Smooth muscle cell (in vitro differentiated cells): ENCODE measurements around the gene CFAP251. TPM values are rescaled to one million over a fixed set of nuclear protein-coding genes. Genes with fewer than 3 reads are reported as not detected.
A peak's percentile ranks its signal among the peaks of the same experiment; 100 is the strongest.

Experiments
- DNase-seq: peaks from one replicate; lab custom pipeline; 2025; ENCODE audit not compliant: unreplicated experiment; lab: John Stamatoyannopoulos, UW
- H2AFZ ChIP-seq: fragments of 200-600 bp; sonication (generic); 2 replicates; pipeline ENCODE4 v1.6.0; 2016; ENCODE audit warnings: antibody characterized with exemption, low read depth, mild to moderate bottlenecking
- H3F3A ChIP-seq: fragments of 200-600 bp; sonication (generic); 2 replicates; pipeline ENCODE4 v1.6.0; 2017; ENCODE audit warnings: antibody characterized with exemption, low read depth
- H3K27ac ChIP-seq: fragments of 200-600 bp; sonication (generic); 2 replicates; pipeline ENCODE4 v1.5.1; 2016; ENCODE audit warnings: low read depth, mild to moderate bottlenecking
- H3K27me3 ChIP-seq: fragments of 200-600 bp; sonication (generic); 2 replicates; pipeline ENCODE4 v1.6.1; 2016; ENCODE audit warnings: low read depth, mild to moderate bottlenecking
- H3K36me3 ChIP-seq: fragments of 200-600 bp; sonication (generic); 2 replicates; pipeline ENCODE4 v1.5.1; 2016; ENCODE audit warnings: low read depth
- H3K4me1 ChIP-seq: fragments of 200-600 bp; sonication (generic); 2 replicates; pipeline ENCODE4 v1.5.1; 2016; ENCODE audit warnings: low read depth
- H3K4me2 ChIP-seq: fragments of 200-600 bp; sonication (generic); 2 replicates; pipeline ENCODE4 v1.6.0; 2016; ENCODE audit warnings: mild to moderate bottlenecking
- H3K4me3 ChIP-seq: fragments of 200-600 bp; sonication (generic); 2 replicates; pipeline ENCODE4 v1.5.1; 2016; ENCODE audit warnings: mild to moderate bottlenecking
- H3K79me2 ChIP-seq: fragments of 200-600 bp; sonication (generic); 2 replicates; pipeline ENCODE4 v1.6.0; 2016; ENCODE audit warnings: low read depth, mild to moderate bottlenecking
- H3K9ac ChIP-seq: fragments of 200-600 bp; sonication (generic); 2 replicates; pipeline ENCODE4 v1.6.0; 2016; ENCODE audit warnings: low read depth
- H3K9me3 ChIP-seq: fragments of 200-600 bp; sonication (generic); replicated peaks from 2 replicates; pipeline ENCODE4 v1.5.1; 2016; ENCODE audit warnings: low read depth
- H4K20me1 ChIP-seq: fragments of 200-600 bp; sonication (generic); 2 replicates; pipeline ENCODE4 v1.6.0; 2016; ENCODE audit warnings: low read depth
- CTCF ChIP-seq: fragments of 200-600 bp; sonication (generic); IDR thresholded peaks from 2 replicates; pipeline ENCODE4 v1.5.1; 2017; ENCODE audit warnings: borderline replicate concordance, mild to moderate bottlenecking, antibody characterized with exemption; ENCODE audit not compliant: insufficient read depth, poor library complexity, severe bottlenecking
- WGBS: methylation state at CpG from one replicate; pipeline ENCODE4 v1.1.7; 2016; ENCODE audit warnings: low lambda C conversion rate; 5-methylcytosine and 5-hydroxymethylcytosine counted together
- polyA plus RNA-seq: library from polyadenylated mRNA; unstranded; fragments of >200 nt; fragmentation: Nextera tagmentation; extraction: Ambion mirVana; gene quantifications from 2 replicates; pipeline ENCODE4 v1.2.1, GENCODE V29; 2016
- total RNA-seq: library from RNA; depleted of rRNA; stranded (reverse); fragments of >200 nt; gene quantifications from 2 replicates; pipeline ENCODE4 v1.2.3, GENCODE V29; 2014

The CFAP251 gene
- total and polyA plus RNA-seq, 2 experiments from 2014 or later = 1.2 to 5.0 TPM

GRCh38 chr12:121894633-121895032, 23.8 kb upstream of the CFAP251 start:
- Histone ChIP-seq H3K4me1 (peaks cover 3% of the 10 kb centered on the region), H3K4me2 (no peak overlapping the region), H3K27ac (peak overlapping the region; percentile 61), H4K20me1 (peaks cover 47% of the 10 kb centered on the region), H3K9me3 (no peaks in the 10 kb centered on the region), H3K79me2 (peaks cover 47% of the 10 kb centered on the region), H3F3A (no peaks in the 10 kb centered on the region), H3K36me3 (no peaks in the 10 kb centered on the region), H3K9ac (no peak overlapping the region), H3K4me3 (no peak overlapping the region), H3K27me3 (no peaks in the 10 kb centered on the region), H2AFZ (no peak overlapping the region)
- WGBS = 82% methylated on average over 7 of the region's 7 CpGs
- no peak for TF ChIP-seq CTCF
- DNase-seq = no peak

- DNase-seq = no peak
- H3K27ac ChIP-seq = no peak overlapping the region
- no peak overlapping the region for H2AFZ ChIP-seq
- WGBS = 77% methylated on average over 5 of the region's 5 CpGs
- no peak for TF ChIP-seq CTCF
- H3K9ac ChIP-seq = no peak overlapping the region
- peaks cover 18% of the 10 kb centered on the region for H3K79me2 ChIP-seq
- H3K27me3 ChIP-seq = no peaks in the 10 kb centered on the region
- no peaks in the 10 kb centered on the region for H3K4me1 ChIP-seq
- no peak overlapping the region for H3K4me2 ChIP-seq
- no peaks in the 10 kb centered on the region for H3K36me3 ChIP-seq
- peaks cover 40% of the 10 kb centered on the region for H4K20me1 ChIP-seq
- no peaks in the 10 kb centered on the region for H3F3A ChIP-seq
- no peak overlapping the region for H3K4me3 ChIP-seq
- H3K9me3 ChIP-seq = no peaks in the 10 kb centered on the region
Observed at GRCh38 chr12:121898287-121898686, 20.1 kb upstream of the CFAP251 start.

GRCh38 chr12:121899590-121899989, 18.8 kb upstream of the CFAP251 start:
- 97% methylated on average over 14 of the region's 14 CpGs for WGBS
- peaks cover 27% of the 10 kb centered on the region for H4K20me1 ChIP-seq
- H3K9ac ChIP-seq = no peak overlapping the region
- DNase-seq = no peak
- no peak overlapping the region for H3K27ac ChIP-seq
- no peaks in the 10 kb centered on the region for H3F3A ChIP-seq
- H2AFZ ChIP-seq = no peak overlapping the region
- no peaks in the 10 kb centered on the region for H3K9me3 ChIP-seq
- no peak overlapping the region for H3K4me3 ChIP-seq
- H3K36me3 ChIP-seq = no peaks in the 10 kb centered on the region
- no peak overlapping the region for H3K4me2 ChIP-seq
- peaks cover 7% of the 10 kb centered on the region for H3K79me2 ChIP-seq
- H3K27me3 ChIP-seq = no peaks in the 10 kb centered on the region
- TF ChIP-seq CTCF = no peak
- H3K4me1 ChIP-seq = no peaks in the 10 kb centered on the region

GRCh38 chr12:121903202-121903601, 15.2 kb upstream of the CFAP251 start:
- no peaks in the 10 kb centered on the region for H3F3A ChIP-seq
- no peak overlapping the region for H3K9ac ChIP-seq
- no peaks in the 10 kb centered on the region for H3K27me3 ChIP-seq
- no peak for DNase-seq
- peaks cover under 1% of the 10 kb centered on the region for H3K36me3 ChIP-seq
- no peak overlapping the region for H3K4me3 ChIP-seq
- H3K27ac ChIP-seq = no peak overlapping the region
- no peak for TF ChIP-seq CTCF
- H3K4me1 ChIP-seq = no peaks in the 10 kb centered on the region
- 96% methylated on average over 2 of the region's 2 CpGs for WGBS
- H4K20me1 ChIP-seq = peaks cover 37% of the 10 kb centered on the region
- no peak overlapping the region for H2AFZ ChIP-seq
- no peak overlapping the region for H3K4me2 ChIP-seq
- no peaks in the 10 kb centered on the region for H3K79me2 ChIP-seq
- no peaks in the 10 kb centered on the region for H3K9me3 ChIP-seq
